Activated CD4-positive, alpha-beta T cell treated with anti-CD3 and anti-CD28 coated beads, Interleukin-2, Interleukin-6, amounts not matched to agents 100 ng/mL and 50 ng/mL, durations not matched to agents 16 hours and 8 hours (primary cell): ENCODE results near the gene NPAS1.

ENCODE experiments used
- DNase-seq: peaks from one replicate; pipeline ENCODE4 v3.0.0-alpha.2; 2020

Gene NPAS1

DNA sequence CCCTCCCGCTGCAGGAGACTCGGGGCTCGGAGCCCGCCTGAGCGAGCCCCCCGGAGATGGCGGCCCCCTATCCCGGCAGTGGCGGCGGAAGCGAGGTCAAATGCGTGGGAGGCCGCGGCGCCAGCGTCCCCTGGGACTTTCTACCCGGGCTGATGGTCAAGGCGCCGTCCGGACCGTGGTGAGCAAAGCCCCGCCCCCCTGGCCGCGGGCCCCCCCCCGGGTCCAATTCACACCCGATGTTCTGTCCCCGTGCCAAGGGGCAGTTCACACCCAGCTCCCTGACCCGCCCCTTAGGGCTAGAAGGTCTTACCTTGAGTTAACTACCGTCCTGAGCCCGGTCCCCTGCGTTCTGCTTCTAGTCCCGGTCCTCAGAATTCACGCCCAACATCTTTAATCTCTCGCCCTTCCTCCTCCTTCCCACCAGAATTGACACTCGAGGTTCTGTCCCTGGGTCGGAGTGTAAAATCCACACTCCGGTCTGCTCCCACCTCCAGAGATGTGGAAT lies 1.4 kb downstream of the NPAS1 start:
- DNase-seq: no peak

DNA sequence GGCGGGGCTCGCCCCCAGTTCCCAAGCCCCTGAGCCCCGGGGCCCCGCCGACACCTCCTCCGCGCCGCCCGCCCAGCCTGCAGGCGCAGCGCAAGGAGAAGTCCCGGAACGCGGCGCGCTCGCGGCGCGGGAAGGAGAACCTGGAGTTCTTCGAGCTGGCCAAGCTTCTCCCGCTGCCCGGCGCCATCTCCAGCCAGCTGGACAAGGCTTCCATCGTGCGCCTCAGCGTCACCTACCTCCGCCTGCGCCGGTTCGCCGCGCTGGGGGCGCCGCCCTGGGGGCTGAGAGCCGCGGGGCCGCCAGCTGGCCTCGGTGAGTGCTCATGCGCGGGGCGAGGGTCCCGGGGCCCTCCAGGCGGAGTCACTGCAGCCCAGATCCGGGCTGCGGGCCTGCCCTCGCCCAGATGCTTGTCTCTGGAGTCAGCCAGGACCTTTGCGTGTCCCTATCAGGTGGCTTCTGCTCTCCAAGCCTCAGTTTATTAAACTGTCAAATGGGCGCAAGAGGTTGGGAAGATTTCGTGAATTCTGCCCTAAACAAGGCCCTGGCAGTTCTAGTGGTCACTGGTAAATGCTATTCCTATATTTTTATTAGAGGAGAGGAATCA lies 2.0 kb downstream of the NPAS1 start:
- no peak for DNase-seq

DNA sequence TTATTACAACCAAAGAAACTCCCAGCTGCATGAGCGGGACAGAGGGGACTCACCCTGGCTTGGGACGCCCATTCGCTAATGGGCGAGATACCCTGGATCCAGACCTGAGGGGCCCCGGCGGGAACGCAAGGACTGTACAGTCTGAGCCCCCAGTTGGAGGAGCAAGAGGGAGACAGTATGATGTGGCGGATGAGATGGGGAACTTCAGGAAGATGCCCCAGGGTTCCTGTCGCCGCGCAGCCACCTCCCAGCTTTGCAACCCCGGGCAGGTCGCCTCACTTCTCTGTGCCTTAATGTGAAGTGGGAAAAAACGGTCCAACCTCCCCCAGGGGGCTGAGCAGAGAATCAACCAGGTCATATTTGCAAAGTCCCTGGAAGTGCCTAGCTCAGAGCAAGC lies 2.5 kb downstream of the NPAS1 start:
- no peak for DNase-seq

DNA sequence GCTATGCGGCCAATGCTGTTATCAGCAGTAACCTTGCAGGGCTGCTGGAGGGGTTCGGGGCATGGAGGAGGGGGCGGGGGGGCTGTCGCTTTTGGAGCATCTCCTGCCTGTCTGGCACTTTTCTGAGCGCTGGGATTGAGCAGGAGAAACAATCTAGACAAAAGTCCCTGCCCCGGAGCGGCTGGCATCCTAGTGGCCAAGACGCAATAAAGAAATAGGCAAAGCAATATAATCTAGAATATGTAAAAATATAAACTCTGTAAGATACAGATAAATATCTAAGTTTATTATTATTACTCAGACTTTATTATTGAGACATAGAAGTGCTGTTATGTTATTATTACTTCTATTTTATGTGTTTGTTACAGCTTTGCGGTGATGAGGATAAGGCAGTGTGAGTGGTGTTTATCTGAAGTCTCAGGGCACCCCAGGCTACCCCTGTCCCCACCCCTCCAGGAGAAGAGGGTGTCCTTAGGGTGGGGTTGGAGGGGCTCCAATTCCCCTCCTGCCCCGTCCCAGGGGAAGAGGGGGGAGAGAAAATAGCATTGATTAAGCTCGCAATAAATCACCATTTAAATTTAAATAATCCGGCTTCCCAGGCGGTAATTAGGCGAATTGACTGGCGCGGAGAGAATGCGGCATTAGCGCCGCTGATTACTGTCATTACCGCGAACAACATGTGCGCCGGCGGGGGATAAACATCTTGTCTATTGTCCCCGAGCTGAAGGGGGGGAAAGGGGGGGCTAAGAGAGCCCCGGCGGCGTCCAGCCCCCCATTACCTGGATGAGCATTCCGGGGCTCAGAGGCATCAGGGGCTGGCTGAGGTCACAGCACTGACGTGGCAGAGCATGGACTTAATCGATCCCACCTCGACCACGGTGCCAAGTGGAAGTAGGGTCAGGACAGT lies 3.2 kb downstream of the NPAS1 start:
- no peak for DNase-seq

DNA sequence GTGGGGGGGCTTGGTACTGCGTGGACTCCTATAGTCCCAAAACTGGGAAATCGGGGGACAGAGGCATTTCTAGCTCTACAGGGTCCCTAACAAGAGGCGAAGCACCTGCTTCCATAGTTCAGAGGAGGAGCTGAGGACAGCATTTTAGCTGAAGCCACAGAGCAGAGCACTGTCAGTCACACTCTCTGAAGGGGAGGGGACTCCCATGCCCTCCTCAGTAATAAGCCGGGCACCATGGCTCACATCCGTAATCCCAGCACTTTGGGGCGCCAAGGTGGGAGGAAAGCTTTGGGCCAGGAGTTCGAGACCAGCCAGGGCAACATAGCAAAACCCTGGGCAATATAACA lies 3.8 kb downstream of the NPAS1 start:
- no peak for DNase-seq

DNA sequence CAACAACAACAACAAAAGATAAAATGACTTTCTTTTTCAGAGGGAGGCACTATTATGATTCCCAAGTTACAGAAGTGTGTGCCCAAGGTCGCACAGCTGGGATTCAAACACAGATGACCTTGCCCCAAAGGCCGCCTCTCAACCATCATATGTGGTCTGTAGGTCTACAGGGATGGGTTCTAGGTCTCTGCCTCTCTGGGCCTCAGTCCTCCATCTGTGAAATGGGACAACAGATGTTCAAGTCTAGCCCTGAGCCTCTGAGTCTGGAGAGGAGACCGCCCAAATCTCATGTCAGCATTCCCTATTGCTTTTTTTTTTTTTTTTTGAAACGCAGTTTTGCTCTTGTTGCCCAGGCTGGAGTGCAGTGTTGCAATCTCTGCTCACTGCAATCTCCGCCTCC lies 4.9 kb downstream of the NPAS1 start:
- DNase-seq: no peak

DNA sequence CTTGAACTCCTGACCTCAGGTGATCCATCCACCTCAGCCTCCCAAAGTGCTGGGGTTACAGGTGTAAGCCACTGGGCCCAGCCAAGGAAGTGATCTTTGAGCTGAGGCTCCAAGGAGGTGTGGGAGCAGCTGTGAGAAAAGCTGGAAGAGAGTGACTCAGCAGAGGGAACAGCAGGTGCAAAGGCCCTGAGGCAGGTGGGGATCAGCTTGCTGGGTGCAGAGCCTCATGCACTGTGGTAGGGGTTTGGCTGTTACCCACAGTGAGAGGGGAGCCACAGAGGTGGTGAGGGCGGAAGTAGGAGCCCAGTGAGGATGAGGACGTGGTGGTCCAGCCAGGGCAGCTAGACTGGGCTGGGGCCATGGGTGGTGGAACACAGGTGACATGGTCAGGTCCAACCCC lies 6.5 kb downstream of the NPAS1 start:
- DNase-seq: no peak

DNA sequence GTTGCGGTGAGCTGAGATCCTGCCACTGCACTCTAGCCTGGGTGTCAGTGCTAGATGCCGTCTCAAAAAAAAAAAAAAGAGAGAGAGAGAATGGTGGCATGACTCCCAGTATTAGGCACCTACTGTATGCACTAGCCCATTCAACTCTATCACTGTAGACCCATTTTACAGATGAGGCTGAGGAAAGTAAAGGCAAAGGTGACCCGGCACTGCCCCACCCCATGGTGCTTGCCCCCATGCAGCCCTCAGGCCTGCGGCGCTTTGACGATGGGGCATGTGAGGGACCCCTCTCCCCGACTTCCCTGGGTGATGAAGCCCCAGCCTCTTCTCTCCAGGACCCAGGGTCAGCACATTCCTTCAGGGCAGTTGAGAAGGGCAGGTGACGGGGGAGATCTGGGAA lies 7.3 kb downstream of the NPAS1 start:
- DNase-seq: no peak

DNA sequence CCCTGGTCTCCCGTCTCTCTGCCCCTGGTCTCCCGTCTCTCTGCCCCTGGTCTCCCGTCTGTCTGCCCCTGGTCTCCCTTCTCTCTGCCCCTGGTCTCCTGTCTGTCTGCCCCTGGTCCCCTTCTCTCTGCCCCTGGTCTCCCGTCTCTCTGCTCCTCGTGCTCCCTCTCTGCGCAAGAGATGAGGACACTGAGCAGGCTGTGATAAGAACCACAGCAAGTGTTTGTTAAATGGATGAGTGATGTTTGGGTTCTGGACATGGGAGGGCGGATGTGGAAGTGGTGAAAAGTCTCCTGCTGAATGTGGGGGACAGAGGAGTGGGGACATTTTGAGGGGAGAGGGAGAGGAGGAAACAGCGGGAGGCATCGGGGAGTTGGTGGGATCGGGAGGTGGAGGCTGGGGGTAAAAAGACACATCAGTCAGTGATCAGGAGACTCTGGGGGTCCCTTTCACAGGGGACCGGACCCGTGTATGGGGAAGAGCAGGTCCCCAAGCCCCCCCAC lies 8.0 kb downstream of the NPAS1 start:
- DNase-seq: no peak

DNA sequence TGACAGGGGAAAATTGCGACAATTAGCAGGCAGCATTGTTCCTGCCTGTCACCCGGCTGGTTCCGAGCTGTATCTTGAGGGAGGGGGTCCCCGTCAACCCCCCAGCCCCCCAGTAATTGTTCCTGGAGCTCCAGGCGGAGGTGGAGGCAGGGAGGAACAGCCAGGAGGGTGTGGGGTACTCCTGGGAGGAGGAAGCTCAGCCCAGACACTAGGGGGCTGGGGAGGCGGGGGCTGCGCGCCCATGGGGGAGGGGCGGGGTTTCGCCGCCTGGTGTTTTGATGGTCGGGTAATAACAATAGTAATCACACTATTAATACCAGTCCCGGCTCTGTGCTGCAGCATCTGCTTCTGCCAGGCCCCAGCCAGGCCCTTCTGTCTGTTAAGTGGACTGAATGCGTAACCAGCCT lies 8.6 kb downstream of the NPAS1 start:
- DNase-seq: no peak

DNA sequence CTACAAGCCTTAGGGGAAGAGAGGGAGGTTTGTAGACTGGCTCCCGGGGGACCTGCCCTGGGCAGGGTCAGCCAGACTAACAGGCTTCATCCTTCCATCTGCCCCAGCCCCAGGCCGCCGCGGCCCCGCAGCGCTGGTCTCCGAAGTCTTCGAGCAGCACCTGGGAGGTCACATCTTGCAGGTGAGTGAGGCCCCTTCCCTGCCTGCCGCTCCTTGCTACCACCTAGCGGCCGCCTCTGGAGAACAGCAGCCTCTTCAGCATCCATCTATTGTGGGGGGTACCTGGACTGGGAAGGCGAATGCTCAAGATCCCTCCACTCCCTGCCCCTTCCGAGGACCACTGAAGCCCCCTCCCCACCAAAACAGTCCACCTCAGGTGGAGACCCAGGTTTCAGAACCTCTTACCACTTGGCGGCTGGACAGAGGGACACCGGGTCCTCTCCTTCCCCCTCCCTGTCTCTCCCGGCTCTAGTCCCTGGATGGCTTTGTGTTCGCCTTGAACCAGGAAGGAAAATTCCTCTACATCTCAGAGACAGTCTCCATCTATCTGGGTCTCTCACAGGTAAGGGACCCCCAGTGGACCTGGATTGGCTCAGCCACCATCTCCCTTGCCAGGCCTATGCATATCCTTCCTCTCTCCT lies 12.7 kb downstream of the NPAS1 start:
- peak; percentile 62 for DNase-seq

DNA sequence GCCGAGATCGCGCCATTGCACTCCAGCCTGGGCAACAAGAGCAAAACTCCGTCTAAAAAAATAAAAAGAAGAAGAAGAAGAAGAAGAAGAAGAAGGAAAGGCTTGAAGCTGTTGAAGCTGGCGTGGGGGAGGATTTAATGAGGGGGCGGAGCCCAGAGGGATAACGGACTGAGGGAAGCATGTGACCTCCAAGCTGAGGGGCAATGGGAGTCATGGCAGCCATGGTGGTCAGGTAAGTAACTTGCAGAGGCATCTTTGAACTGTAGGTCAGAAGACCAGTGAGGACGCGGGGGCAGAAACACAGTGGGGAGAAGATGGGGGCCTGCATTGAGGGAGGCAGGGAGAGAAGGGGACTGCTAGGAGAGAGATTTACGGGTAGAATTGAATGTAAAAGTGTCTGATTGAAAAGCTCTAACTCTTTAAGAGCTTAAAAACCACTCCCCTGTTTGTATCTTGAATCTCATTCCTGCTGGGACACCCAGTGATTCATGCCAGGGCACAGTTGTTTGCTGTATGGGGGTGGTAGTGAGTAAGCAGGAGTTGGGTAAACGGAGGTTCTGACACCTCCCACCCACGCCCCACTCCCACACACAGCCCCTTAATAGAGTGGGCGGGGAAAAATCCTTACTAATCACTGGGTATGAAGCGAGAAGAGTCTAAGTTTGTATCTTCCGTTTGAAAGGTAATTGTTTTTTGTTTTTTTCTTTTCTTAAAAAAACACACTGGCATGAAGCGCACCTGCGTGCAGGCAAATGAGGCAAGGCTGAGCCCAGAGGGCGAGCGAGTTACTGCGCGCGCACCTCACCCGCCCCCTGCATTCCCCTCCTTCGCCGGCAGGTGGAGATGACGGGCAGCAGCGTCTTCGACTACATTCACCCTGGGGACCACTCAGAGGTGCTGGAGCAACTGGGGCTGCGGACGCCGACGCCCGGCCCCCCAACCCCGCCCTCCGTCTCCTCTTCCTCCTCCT lies 15.8 kb downstream of the NPAS1 start:
- DNase-seq: peak; percentile 96

DNA sequence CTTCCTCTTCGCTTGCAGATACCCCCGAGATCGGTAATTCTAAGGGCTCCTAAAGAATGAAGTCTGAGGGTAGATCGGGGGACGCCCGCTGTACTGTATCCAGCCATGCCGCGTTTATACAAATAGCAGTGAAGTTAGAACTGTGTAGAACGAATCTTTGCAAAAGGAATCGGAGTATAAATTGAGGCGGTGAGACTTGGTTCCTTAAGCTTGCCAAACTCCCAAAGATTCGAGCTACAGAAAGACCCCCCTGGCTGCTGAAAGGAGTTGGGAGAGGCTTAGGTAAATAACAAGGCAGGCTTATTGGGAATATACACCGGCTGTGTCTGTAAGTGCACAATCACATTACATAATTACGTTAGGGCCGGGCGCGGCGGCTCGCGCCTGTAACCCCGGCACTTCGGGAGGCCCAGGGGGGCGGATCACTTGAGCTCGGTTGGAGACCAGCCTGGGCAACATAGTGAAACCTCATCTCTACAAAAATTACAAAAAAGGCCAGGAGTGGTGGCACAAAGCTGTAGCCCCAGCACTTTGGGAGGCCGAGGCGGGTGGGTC lies 16.5 kb downstream of the NPAS1 start:
- peak; percentile 32 for DNase-seq

DNA sequence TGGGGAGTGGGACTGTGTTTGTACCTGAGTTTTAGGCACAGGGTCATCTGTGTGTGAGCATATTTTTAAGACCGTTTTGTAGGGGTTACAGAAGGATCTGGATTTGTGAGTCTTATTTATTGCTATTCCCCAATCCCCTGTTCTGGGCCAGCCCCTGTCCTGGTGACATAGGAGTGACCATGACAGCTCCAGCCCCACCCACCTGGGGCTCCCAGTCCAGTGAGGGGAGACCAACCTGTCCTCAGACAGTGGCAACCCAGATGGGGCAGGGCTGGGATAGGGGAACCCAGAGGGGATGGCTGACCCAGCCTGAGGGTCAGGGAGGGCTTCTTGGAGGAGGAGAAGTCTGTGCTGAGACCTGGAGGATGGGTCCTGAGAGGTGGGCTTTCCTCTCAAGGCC lies 18.1 kb downstream of the NPAS1 start:
- DNase-seq: no peak

DNA sequence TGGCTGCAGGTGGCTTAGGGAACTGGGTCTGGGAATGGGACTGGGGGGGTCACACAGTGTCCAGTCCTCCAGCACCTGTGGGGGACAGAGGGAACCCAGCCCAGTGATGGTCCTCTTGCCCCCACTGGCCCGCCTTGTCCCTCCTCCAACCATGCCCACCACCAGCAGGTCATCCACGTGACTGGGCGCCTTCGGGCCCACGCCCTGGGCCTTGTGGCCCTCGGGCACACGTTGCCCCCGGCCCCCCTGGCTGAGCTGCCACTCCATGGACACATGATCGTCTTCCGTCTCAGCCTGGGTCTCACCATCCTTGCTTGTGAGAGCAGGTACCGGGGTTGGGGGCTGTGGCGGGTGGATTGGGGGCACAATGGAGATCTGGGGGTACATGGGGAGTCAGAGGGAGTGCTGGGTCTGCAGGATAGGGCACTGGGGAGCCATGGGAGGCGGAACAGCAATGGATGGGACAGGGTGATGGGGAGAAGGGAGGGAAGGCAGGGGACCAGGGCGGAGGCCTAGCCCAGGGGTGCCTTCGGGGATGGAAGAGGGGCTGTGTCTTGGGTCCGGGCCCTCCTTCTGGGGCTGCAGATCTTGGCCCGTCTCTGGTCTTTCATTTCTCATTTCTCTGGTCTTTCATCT lies 19.7 kb downstream of the NPAS1 start:
- DNase-seq: no peak

DNA sequence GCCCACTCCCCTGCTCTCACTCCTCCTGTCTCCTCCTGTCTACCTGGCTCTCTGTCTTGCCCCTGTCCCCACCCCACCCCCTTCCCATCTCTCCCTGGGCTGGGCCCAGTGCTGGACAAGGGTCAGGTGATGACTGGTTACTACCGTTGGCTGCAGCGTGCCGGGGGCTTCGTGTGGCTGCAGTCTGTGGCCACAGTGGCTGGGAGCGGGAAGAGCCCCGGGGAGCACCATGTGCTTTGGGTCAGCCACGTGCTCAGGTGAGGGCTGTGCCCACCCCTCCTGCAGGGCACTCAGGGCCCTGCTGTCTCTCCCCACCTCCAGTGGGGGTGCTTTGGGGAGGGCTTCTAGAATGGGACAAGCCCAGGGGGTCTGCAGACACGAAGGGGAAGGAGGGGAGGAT lies 21.2 kb downstream of the NPAS1 start:
- no peak for DNase-seq

DNA sequence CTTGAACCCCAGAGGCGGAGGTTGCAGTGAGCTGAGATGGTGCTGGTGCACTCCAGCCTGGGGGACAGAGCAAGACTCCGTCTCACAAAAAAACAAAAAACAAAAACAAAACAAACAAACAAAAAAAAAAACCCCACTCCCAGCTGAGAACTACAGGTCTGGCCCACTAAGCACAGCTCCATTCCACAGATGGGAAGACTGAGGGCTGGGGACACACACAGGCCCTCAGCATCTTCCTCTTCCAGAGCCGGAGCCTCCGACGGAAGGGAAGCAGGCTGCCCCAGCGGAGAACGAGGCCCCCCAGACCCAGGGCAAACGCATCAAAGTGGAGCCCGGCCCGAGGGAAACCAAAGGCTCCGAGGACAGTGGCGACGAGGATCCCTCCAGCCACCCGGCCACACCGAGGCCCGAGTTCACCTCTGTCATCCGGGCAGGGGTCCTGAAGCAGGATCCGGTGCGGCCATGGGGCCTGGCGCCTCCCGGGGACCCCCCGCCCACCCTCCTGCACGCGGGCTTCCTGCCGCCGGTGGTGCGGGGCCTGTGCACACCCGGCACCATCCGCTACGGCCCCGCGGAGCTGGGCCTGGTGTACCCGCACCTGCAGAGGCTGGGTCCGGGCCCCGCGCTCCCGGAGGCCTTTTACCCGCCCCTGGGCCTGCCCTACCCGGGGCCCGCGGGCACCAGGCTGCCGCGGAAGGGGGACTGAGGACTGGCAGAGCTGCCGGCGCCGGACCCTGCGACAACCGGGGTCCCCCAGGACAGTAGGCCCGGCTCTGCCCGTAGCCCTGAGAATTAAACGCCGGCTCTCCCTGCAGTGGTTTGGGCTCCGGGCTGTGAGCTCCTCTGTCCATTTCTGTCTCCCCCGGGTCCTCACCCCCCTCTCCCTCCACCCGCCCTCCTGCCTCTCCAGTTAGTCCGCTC lies 25.6 kb downstream of the NPAS1 start:
- DNase-seq: no peak

DNA sequence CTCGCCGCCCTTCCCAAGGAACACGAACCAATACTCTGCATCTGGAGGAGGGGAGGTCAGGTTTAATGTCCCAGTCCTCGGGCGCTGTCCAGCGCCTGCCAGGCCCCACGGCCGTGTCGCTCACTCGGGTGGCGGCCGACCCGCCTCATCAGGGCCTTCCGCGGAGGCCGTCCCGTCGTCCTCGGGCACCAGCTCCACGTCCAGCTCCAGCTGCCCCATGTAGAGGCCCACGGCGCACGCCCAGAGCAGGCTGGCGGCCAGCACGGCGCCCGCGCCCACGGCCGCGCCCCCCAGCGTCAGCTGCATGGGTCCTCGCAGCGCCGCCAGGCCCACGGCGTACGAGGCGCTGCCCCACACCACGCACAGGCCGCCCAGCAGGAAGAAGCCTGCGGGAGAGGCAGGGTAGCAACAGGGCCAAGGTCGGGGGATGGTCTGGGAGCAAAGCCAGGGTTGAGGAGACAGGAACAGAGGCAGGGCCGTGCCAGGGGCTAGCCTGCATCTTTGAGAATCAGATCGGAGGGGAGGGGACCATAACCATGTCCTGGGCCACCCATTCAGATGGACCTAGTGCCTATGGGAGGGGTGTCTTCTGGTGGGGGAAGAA lies 26.3 kb downstream of the NPAS1 start:
- no peak for DNase-seq

DNA sequence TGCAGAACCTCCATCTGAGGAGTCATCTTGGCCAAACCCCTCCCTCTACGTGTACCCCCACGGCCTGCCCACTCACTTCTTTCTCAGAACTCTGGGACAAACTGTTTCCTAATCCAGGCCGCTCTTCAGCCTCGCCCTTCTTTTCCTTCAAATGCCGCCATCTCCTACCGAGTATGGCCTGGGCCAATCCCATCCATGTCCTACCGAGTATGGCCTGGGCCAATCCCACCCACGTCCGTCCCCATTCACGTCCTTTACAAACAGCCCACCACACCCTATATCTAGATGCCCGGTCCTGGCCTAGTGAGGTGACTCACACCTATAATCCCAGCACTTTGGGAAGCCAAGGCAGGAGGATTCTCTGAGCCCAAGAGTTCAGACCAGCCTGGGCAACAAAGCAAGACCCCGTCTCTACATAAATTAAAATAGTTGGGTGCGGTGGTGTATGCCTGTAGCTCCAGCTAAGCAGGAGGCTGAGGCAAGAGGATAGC lies 27.7 kb downstream of the NPAS1 start:
- DNase-seq: no peak
